Left kidney (tissue), 2 donors: ENCODE results near the gene MVK. TPM values are rescaled to one million over a fixed set of nuclear protein-coding genes. Genes with fewer than 3 reads are reported as not detected.

Experiments
- DNase-seq: peaks from one replicate; pipeline ENCODE4 v3.0.0-alpha.2; 2013
- polyA plus RNA-seq: library from polyadenylated mRNA; unstranded; fragments of 120-200 nt; gene quantifications from one replicate; pipeline ENCODE4 v1.2.1, GENCODE V29; 2013; ENCODE audit not compliant: insufficient read length

MVK gene
- polyA plus RNA-seq, 1 donor: 18.1 TPM

GRCh38 chr12:109542876-109543275 is 30.7 kb upstream of the MVK start:
- no peak for DNase-seq

GRCh38 chr12:109544955-109545531 is 28.6 kb upstream of the MVK start:
- DNase-seq: no peak

- DNase-seq: no peak
These were observed 27.8 kb upstream of the MVK start for GRCh38 chr12:109545826-109546225.

- DNase-seq: no peak
These were observed 26.3 kb upstream of the MVK start for GRCh38 chr12:109547286-109547685.

GRCh38 chr12:109548258-109548657 is 25.3 kb upstream of the MVK start:
- no peak for DNase-seq

GRCh38 chr12:109549613-109550270 is 23.9 kb upstream of the MVK start:
- peak; percentile 32 for DNase-seq

- DNase-seq: no peak
These were observed 23.3 kb upstream of the MVK start for GRCh38 chr12:109550281-109550680.

- no peak for DNase-seq
These were observed 22.5 kb upstream of the MVK start for GRCh38 chr12:109551108-109551507.

GRCh38 chr12:109552971-109553370 is 20.6 kb upstream of the MVK start:
- no peak for DNase-seq

- DNase-seq: no peak
These were observed 20.1 kb upstream of the MVK start for GRCh38 chr12:109553483-109553882.

GRCh38 chr12:109553906-109554500 is 19.6 kb upstream of the MVK start:
- DNase-seq: no peak

GRCh38 chr12:109554761-109555160 is 18.8 kb upstream of the MVK start:
- no peak for DNase-seq

GRCh38 chr12:109555431-109556315 is 17.9 kb upstream of the MVK start:
- no peak for DNase-seq

GRCh38 chr12:109557200-109557599 is 16.4 kb upstream of the MVK start:
- no peak for DNase-seq

GRCh38 chr12:109557805-109558204 is 15.8 kb upstream of the MVK start:
- DNase-seq: no peak

GRCh38 chr12:109558374-109559199 is 15.0 kb upstream of the MVK start:
- no peak for DNase-seq

- DNase-seq: no peak
These were observed 14.4 kb upstream of the MVK start for GRCh38 chr12:109559200-109559505.

GRCh38 chr12:109559601-109560000 is 14.0 kb upstream of the MVK start:
- no peak for DNase-seq

- no peak for DNase-seq
These were observed 12.5 kb upstream of the MVK start for GRCh38 chr12:109560867-109561710.

GRCh38 chr12:109561711-109562030 is 11.9 kb upstream of the MVK start:
- DNase-seq: no peak

GRCh38 chr12:109562871-109563270 is 10.7 kb upstream of the MVK start:
- no peak for DNase-seq
